A549 (cell line): Measurements from ENCODE around the gene SPATA6L. TPM values are rescaled to one million over a fixed set of nuclear protein-coding genes. Genes with fewer than 3 reads are reported as not detected.
A peak's percentile ranks its signal among the peaks of the same experiment; 100 is the strongest.

Experiments
- ATAC-seq, 2 experiments: fragments of 200-7000 bp in 1 of 2; fragments of >200 bp in 1 of 2; cut with Nextera tagmentation in 1 of 2; cut with Tn5 transposase in 1 of 2; 3 replicates each; pipeline versions ENCODE4 v1.8.0 to v1.9.1; 2018 to 2020; ENCODE audit warnings: mild to moderate bottlenecking in 1 of 2, moderate library complexity in 1 of 2
- CTCF ChIA-PET: fragments of 300-600 bp; sonication (Branson Sonifier 250); formaldehyde crosslinking; extraction: SDS; loops from one replicate; lab custom pipeline; 2021; ENCODE audit warnings: antibody characterized with exemption, inconsistent platforms; lab: Yijun Ruan, JAX
- POLR2A ChIA-PET: fragments of 350-600 bp; formaldehyde crosslinking; extraction: SDS; loops from one replicate; lab custom pipeline; 2021; ENCODE audit warnings: antibody characterized with exemption, inconsistent platforms; lab: Yijun Ruan, JAX
- DNase-seq, 2 experiments: peaks; one replicate each; pipeline versions ENCODE4 v3.0.0 to v3.0.0-alpha.2; 2011 to 2016; ENCODE audit warnings: low read depth in 1 of 2, low spot score in 1 of 2
- FAIRE-seq: peaks from 2 replicates; lab custom pipeline; 2011; peaks lifted over from hg19 to GRCh38; lab: Jason Lieb, UNC
- H3K27ac ChIP-seq, 2 experiments: fragments of >200 bp; sonication (Bioruptor Twin); formaldehyde crosslinking; 3 replicates each; pipeline ENCODE4 v1.5.1; 2016 to 2017
- H3K4me1 ChIP-seq: fragments of >200 bp; sonication (Bioruptor Twin); formaldehyde crosslinking; 3 replicates; pipeline ENCODE4 v1.6.1; 2016
- H3K4me2 ChIP-seq: fragments of >200 bp; sonication (Bioruptor Twin); formaldehyde crosslinking; 3 replicates; pipeline ENCODE4 v1.6.1; 2016
- H3K4me3 ChIP-seq: fragments of >200 bp; sonication (Bioruptor Twin); formaldehyde crosslinking; 3 replicates; pipeline ENCODE4 v1.5.1; 2016
- H3K9me3 ChIP-seq: fragments of >200 bp; sonication (Bioruptor Twin); formaldehyde crosslinking; 3 replicates; pipeline ENCODE4 v1.6.1; 2016
- BCL3 ChIP-seq: fragments of >200 bp; sonication (Bioruptor Twin); formaldehyde crosslinking; IDR thresholded peaks from 3 replicates; pipeline ENCODE4 v1.6.1; 2016
- CBX8 ChIP-seq: fragments of 200-600 bp; sonication (generic); IDR thresholded peaks from 2 replicates; pipeline ENCODE4 v1.6.1; 2016
- CEBPB ChIP-seq, 2 experiments: fragments of >200 bp in 1 of 2; sonication (Bioruptor Twin) in 1 of 2; formaldehyde crosslinking in 1 of 2; IDR thresholded peaks; 2 replicates each; pipeline ENCODE4 v1.6.1; 2012 to 2016
- CHD4 ChIP-seq: fragments of 200-600 bp; sonication (generic); IDR thresholded peaks from 2 replicates; pipeline ENCODE4 v1.6.1; 2016; ENCODE audit warnings: antibody characterized with exemption, mild to moderate bottlenecking, borderline replicate concordance
- EHF ChIP-seq: fragments of 250-450 bp; sonication (Bioruptor Pico); IDR thresholded peaks from 2 replicates; pipeline ENCODE4 v1.5.0; 2020; ENCODE audit warnings: mild to moderate bottlenecking
- ELK1 ChIP-seq: fragments of 150-350 bp; IDR thresholded peaks from 2 replicates; pipeline ENCODE4 v1.6.1; 2014; ENCODE audit warnings: low read depth, mild to moderate bottlenecking, low read length
- ESRRA ChIP-seq: fragments of 150-350 bp; IDR thresholded peaks from 2 replicates; pipeline ENCODE4 v1.6.1; 2014; ENCODE audit warnings: mild to moderate bottlenecking, low read length, borderline replicate concordance
- FOXS1 ChIP-seq: fragments of 250-450 bp; sonication (Bioruptor Pico); IDR thresholded peaks from 2 replicates; pipeline ENCODE4 v1.5.0; 2020; ENCODE audit warnings: mild to moderate bottlenecking, moderate library complexity
- GATA3 ChIP-seq: IDR thresholded peaks from 2 replicates; pipeline ENCODE4 v1.6.1; 2012; ENCODE audit warnings: borderline replicate concordance
- HEYL ChIP-seq: fragments of 250-450 bp; sonication (Bioruptor Pico); IDR thresholded peaks from 2 replicates; pipeline ENCODE4 v1.8.0; 2021; ENCODE audit warnings: mild to moderate bottlenecking, moderate library complexity
- HMGXB4 ChIP-seq: fragments of 250-450 bp; sonication (Bioruptor Pico); IDR thresholded peaks from 2 replicates; pipeline ENCODE4 v1.5.0; 2021; ENCODE audit warnings: mild to moderate bottlenecking, moderate library complexity, borderline replicate concordance
- HOXA7 ChIP-seq: fragments of 250-450 bp; sonication (Bioruptor Pico); IDR thresholded peaks from 2 replicates; pipeline ENCODE4 v1.5.0; 2020; ENCODE audit warnings: mild to moderate bottlenecking, moderate library complexity
- MAZ ChIP-seq: fragments of 150-350 bp; IDR thresholded peaks from 2 replicates; pipeline ENCODE4 v1.6.1; 2014; ENCODE audit warnings: antibody characterized with exemption, low read depth, low read length, borderline replicate concordance
- POLR2A ChIP-seq: IDR thresholded peaks from 2 replicates; pipeline ENCODE4 v1.6.1; 2012; ENCODE audit warnings: mild to moderate bottlenecking, low read length
- POLR2AphosphoS2 ChIP-seq: conservative IDR thresholded peaks from 2 replicates; pipeline ENCODE4 v1.6.1; 2012; ENCODE audit warnings: low read length, improper control_type of control experiment, inconsistent platforms
- REST ChIP-seq: fragments of 200-600 bp; sonication (generic); IDR thresholded peaks from 2 replicates; pipeline ENCODE4 v1.6.1; 2016; ENCODE audit warnings: antibody characterized with exemption, mild to moderate bottlenecking, moderate library complexity
- RFX5 ChIP-seq: fragments of 450-650 bp; IDR thresholded peaks from 2 replicates; pipeline ENCODE4 v1.7.1; 2014; ENCODE audit warnings: antibody characterized with exemption, mild to moderate bottlenecking, moderate library complexity
- TFCP2L1 ChIP-seq: fragments of 250-450 bp; sonication (Bioruptor Pico); IDR thresholded peaks from 2 replicates; pipeline ENCODE4 v1.5.0; 2021; ENCODE audit warnings: mild to moderate bottlenecking
- ZC3H11A ChIP-seq: fragments of 450-650 bp; IDR thresholded peaks from 2 replicates; pipeline ENCODE4 v1.6.1; 2014; ENCODE audit warnings: antibody characterized with exemption, mild to moderate bottlenecking
- ZFP36 ChIP-seq: fragments of 450-650 bp; IDR thresholded peaks from 2 replicates; pipeline ENCODE4 v1.6.1; 2014; ENCODE audit warnings: borderline replicate concordance; ENCODE audit not compliant: partially characterized antibody
- WGBS: methylation state at CpG from one replicate; pipeline ENCODE4 v1.1.6; 2017; ENCODE audit errors: missing lambda C conversion rate; 5-methylcytosine and 5-hydroxymethylcytosine counted together
- polyA plus RNA-seq, 4 experiments: library from polyadenylated mRNA; depleted of rRNA in 3 of 4; stranded (reverse); fragments of >200 nt; fragmentation: RNase III in 1 of 4; extraction: RNeasy Plus Mini Kit Qiagen cat#74134 plus additional on column Dnase treatment in 1 of 4; gene quantifications; 2 replicates in 3 of 4; 3 replicates in 1 of 4; pipeline ENCODE4 v1.2.3, GENCODE V29; 2011 to 2017

The SPATA6L gene
- polyA plus RNA-seq, 2 of the 4 experiments (the other 2 are of a cell fraction): 0.99 to 6.6 TPM

GRCh38 chr9:4700091-4700490 lies 33.8 kb upstream of the SPATA6L start:
- CTCF ChIA-PET: interaction anchor here (0.7 kb wide), 1 partner anchor 293 kb away, joined by 3 read pairs; no protein-coding TSS in a partner anchor
- Histone ChIP-seq H3K9me3 (no peaks in the 10 kb centered on the region), H3K27ac (0 out of 6 replicates have a peak overlapping the region, but pooled peaks of 1 of the 2 experiments have one; percentile 42), H3K4me1 (peaks cover 13% of the 10 kb centered on the region), H3K4me3 (no peak overlapping the region), H3K4me2 (peak overlapping the region; percentile 8; the same call in 2 of the 3 replicates)
- DNase-seq: no peak
- POLR2A ChIA-PET: interaction anchor here (0.9 to 1.0 kb wide), 2 partner anchors 22 to 34 kb away, joined by 3 read pairs; partner anchors contain the start of gene SPATA6L
- WGBS: 87% methylated on average over 3 of the region's 3 CpGs
- no peak for TF ChIP-seq ESRRA
- TF ChIP-seq ELK1: no peak
- no peak for TF ChIP-seq HEYL (CRISPR knock-in tag)
- TF ChIP-seq GATA3: no peak
- TF ChIP-seq CEBPB (IDR thresholded peaks at IDR 0.05): peak; percentile 28 to 37; a peak in 1 of 4 replicates
- FAIRE-seq: no peak
- ATAC-seq: peak in 1 of 2 experiments; percentile 50; a peak in 2 of 6 replicates

GRCh38 chr9:4691795-4692194 lies 25.5 kb upstream of the SPATA6L start:
- Histone ChIP-seq H3K27ac (no peak overlapping the region), H3K9me3 (no peaks in the 10 kb centered on the region), H3K4me1 (no peaks in the 10 kb centered on the region), H3K4me3 (no peak overlapping the region), H3K4me2 (no peak overlapping the region)
- no peak for TF ChIP-seq ZFP36
- TF ChIP-seq REST: no peak
- TF ChIP-seq HOXA7: no peak
- no peak for TF ChIP-seq CBX8
- TF ChIP-seq BCL3: no peak
- TF ChIP-seq EHF (CRISPR knock-in tag): no peak
- no peak for TF ChIP-seq MAZ
- TF ChIP-seq POLR2AphosphoS2: no peak
- TF ChIP-seq HMGXB4: no peak
- TF ChIP-seq ELK1: no peak
- no peak for TF ChIP-seq POLR2A
- TF ChIP-seq GATA3: no peak
- no peak for TF ChIP-seq CHD4
- no peak for TF ChIP-seq TFCP2L1
- no peak for TF ChIP-seq ZC3H11A
- no peak for TF ChIP-seq FOXS1 (CRISPR knock-in tag)
- no peak for TF ChIP-seq RFX5
- ChIA-PET CTCF (interaction anchor here (0.8 to 1.4 kb wide), 3 partner anchors 11 to 30 kb away, joined by 3 to 8 read pairs (median 3); partner anchors contain the start of gene CDC37L1), POLR2A (interaction anchor here (1.2 kb wide), 1 partner anchor 12 kb away, joined by 3 read pairs; the partner anchor contains the start of gene CDC37L1)
- 80% methylated on average over 3 of the region's 3 CpGs for whole genome bisulfite sequencing
- ATAC-seq (no peak), DNase-seq (no peak), FAIRE-seq (no peak)
